GM18870 (cell line): Measurements from ENCODE around the gene PHLDA3.
"Not testable (repeated sequence)": the region's sequence is repeated elsewhere in the genome, so short reads cannot be mapped to it uniquely, and the experiment has no call there.

Source experiments
- ATAC-seq: cut with Tn5 transposase; IDR thresholded peaks from one replicate; pipeline ENCODE4 v1.9.1; 2021; ENCODE audit warnings: moderate library complexity; ENCODE audit not compliant: unreplicated experiment

The PHLDA3 gene

GRCh38 chr1:201504179-201504631, 35.2 kb upstream of the PHLDA3 start:
- no peak for ATAC-seq

GRCh38 chr1:201503397-201504176, 34.6 kb upstream of the PHLDA3 start:
- ATAC-seq: no peak

- no peak for ATAC-seq
Observed at GRCh38 chr1:201502511-201502857, 33.5 kb upstream of the PHLDA3 start.

- ATAC-seq: no peak
Observed at GRCh38 chr1:201501812-201502510, 33.0 kb upstream of the PHLDA3 start.

GRCh38 chr1:201501144-201501543, 32.2 kb upstream of the PHLDA3 start:
- ATAC-seq: no peak

- no peak for ATAC-seq
Observed at GRCh38 chr1:201500670-201501120, 31.7 kb upstream of the PHLDA3 start.

GRCh38 chr1:201499795-201500669, 31.0 kb upstream of the PHLDA3 start:
- no peak for ATAC-seq

- no peak for ATAC-seq
Observed at GRCh38 chr1:201499191-201499590, 30.2 kb upstream of the PHLDA3 start.

GRCh38 chr1:201498621-201499020, 29.6 kb upstream of the PHLDA3 start:
- ATAC-seq: no peak

GRCh38 chr1:201497935-201498509, 29.0 kb upstream of the PHLDA3 start:
- ATAC-seq: no peak

GRCh38 chr1:201496296-201496690, 27.3 kb upstream of the PHLDA3 start:
- no peak for ATAC-seq

- ATAC-seq: no peak
Observed at GRCh38 chr1:201495551-201496295, 26.7 kb upstream of the PHLDA3 start.

- ATAC-seq: no peak
Observed at GRCh38 chr1:201493757-201494617, 25.0 kb upstream of the PHLDA3 start.

- not testable (repeated sequence) for ATAC-seq
Observed at GRCh38 chr1:201493026-201493656, 24.2 kb upstream of the PHLDA3 start.

GRCh38 chr1:201491896-201492511, 23.0 kb upstream of the PHLDA3 start:
- ATAC-seq: no peak

- ATAC-seq: no peak
Observed at GRCh38 chr1:201490708-201491131, 21.7 kb upstream of the PHLDA3 start.

GRCh38 chr1:201489643-201490261, 20.8 kb upstream of the PHLDA3 start:
- no peak for ATAC-seq
